ENCODE measurements around the gene CDK17.

Gene CDK17

GRCh38 chr12:96236221-96236822, 163.9 kb downstream of the CDK17 start:
- no peak for DNase-seq

GRCh38 chr12:96235484-96235826, 164.8 kb downstream of the CDK17 start:
- no peak for DNase-seq

- DNase-seq = no peak
These were observed 165.4 kb downstream of the CDK17 start for GRCh38 chr12:96234591-96235483.

GRCh38 chr12:96233939-96234461, 166.2 kb downstream of the CDK17 start:
- no peak for DNase-seq

GRCh38 chr12:96233168-96233567, 167.1 kb downstream of the CDK17 start:
- no peak for DNase-seq

- DNase-seq = no peak
These were observed 169.6 kb downstream of the CDK17 start for GRCh38 chr12:96230646-96231045.

GRCh38 chr12:96228566-96229248, 171.5 kb downstream of the CDK17 start:
- DNase-seq = no peak
